C1 segment of cervical spinal cord (tissue), 14 donors: Measurements from ENCODE around the gene MYF5.

Experiments used
- DNase-seq, 14 donors: peaks; one replicate each; lab custom pipeline; 2025; lab: John Stamatoyannopoulos, UW

Gene MYF5

GRCh38 chr12:80707830-80708258 lies 8.9 kb upstream of the MYF5 start:
- no peak for DNase-seq

GRCh38 chr12:80708259-80708974 lies 8.3 kb upstream of the MYF5 start:
- no peak for DNase-seq

GRCh38 chr12:80708975-80709328 lies 7.8 kb upstream of the MYF5 start:
- no peak for DNase-seq

- DNase-seq, result no peak
These were observed 6.6 kb upstream of the MYF5 start for GRCh38 chr12:80709811-80710726.

- DNase-seq, result no peak
These were observed 5.8 kb upstream of the MYF5 start for GRCh38 chr12:80710727-80711449.

- no peak for DNase-seq
These were observed 4.8 kb upstream of the MYF5 start for GRCh38 chr12:80711866-80712265.

- DNase-seq, result no peak
These were observed 3.8 kb upstream of the MYF5 start for GRCh38 chr12:80712866-80713265.

- DNase-seq, result no peak
These were observed 3.3 kb upstream of the MYF5 start for GRCh38 chr12:80713419-80713818.

- no peak for DNase-seq
These were observed 2.7 kb upstream of the MYF5 start for GRCh38 chr12:80714055-80714454.

GRCh38 chr12:80714846-80715245 lies 1.9 kb upstream of the MYF5 start:
- DNase-seq, result no peak

GRCh38 chr12:80715713-80716249 lies 931 bp upstream of the MYF5 start:
- DNase-seq, result no peak

GRCh38 chr12:80717856-80718255 lies 1.1 kb downstream of the MYF5 start:
- DNase-seq, result no peak

- no peak for DNase-seq
These were observed 3.8 kb downstream of the MYF5 start for GRCh38 chr12:80720516-80720915.

- DNase-seq, result no peak
These were observed 4.6 kb downstream of the MYF5 start for GRCh38 chr12:80721326-80721725.

- DNase-seq, result no peak
These were observed 29.3 kb downstream of the MYF5 start for GRCh38 chr12:80745851-80746505.

GRCh38 chr12:80747800-80748199 lies 31.1 kb downstream of the MYF5 start:
- DNase-seq, result no peak

- no peak for DNase-seq
These were observed 32.7 kb downstream of the MYF5 start for GRCh38 chr12:80749456-80749855.

GRCh38 chr12:80752464-80752863 lies 35.8 kb downstream of the MYF5 start:
- no peak for DNase-seq

GRCh38 chr12:80754274-80754673 lies 37.6 kb downstream of the MYF5 start:
- no peak for DNase-seq

- DNase-seq, result no peak
These were observed 40.2 kb downstream of the MYF5 start for GRCh38 chr12:80756875-80757274.

- DNase-seq, result no peak
These were observed 45.1 kb downstream of the MYF5 start for GRCh38 chr12:80761838-80762237.
